Testis (tissue), 3 donors: Measurements from ENCODE around the gene KRT36. TPM values are rescaled to one million over a fixed set of nuclear protein-coding genes. Genes with fewer than 3 reads are reported as not detected.

Experiments used
- DNase-seq: peaks from one replicate; pipeline ENCODE4 v3.0.0-alpha.2; 2019
- H3K27ac ChIP-seq, 2 donors: fragments of 200-600 bp; sonication (generic); one replicate each; pipeline ENCODE4 v1.5.1; 2019
- H3K27me3 ChIP-seq: fragments of 200-600 bp; sonication (generic); one replicate; pipeline ENCODE4 v1.5.1; 2019
- H3K36me3 ChIP-seq: fragments of 200-600 bp; sonication (generic); one replicate; pipeline ENCODE4 v1.5.1; 2017; ENCODE audit warnings: low read depth; ENCODE audit errors: missing control alignments
- H3K4me1 ChIP-seq: fragments of 200-600 bp; sonication (generic); one replicate; pipeline ENCODE4 v1.5.1; 2019
- H3K4me3 ChIP-seq, 2 donors: fragments of 200-600 bp; sonication (generic); one replicate each; pipeline ENCODE4 v1.5.1; 2017 to 2019
- H3K9me3 ChIP-seq: fragments of 200-600 bp; sonication (generic); one replicate; pipeline ENCODE4 v1.5.1; 2017
- CTCF ChIP-seq, 3 experiments: fragments of 450-650 bp in 2 of 3; fragments of 200-600 bp in 1 of 3; sonication (generic) in 1 of 3; IDR thresholded peaks; one replicate each; pipeline ENCODE4 v1.5.1; 2016 to 2019; ENCODE audit warnings: antibody characterized with exemption in 3 of 3, mild to moderate bottlenecking in 2 of 3, moderate library complexity in 1 of 3
- POLR2A ChIP-seq: fragments of 450-650 bp; IDR thresholded peaks from one replicate; pipeline ENCODE4 v1.6.1; 2017; ENCODE audit warnings: antibody characterized with exemption, mild to moderate bottlenecking, moderate library complexity
- WGBS, 2 donors: methylation state at CpG; one replicate each; pipeline ENCODE4 v1.1.5; 2018; 5-methylcytosine and 5-hydroxymethylcytosine counted together
- intact Hi-C: fragments of 100-400 bp; cut with DNase I; formaldehyde crosslinking; loops from one replicate; pipeline ENCODE4 v1.15.1; 2023; ENCODE audit warnings: low total_unique reads
- polyA plus RNA-seq: library from polyadenylated mRNA; stranded (reverse); fragments of 350-450 nt; fragmentation: Illumina TruSeq; extraction: RNeasy Lipid Tissue Mini Kit (QIAGEN cat#74804); gene quantifications from one replicate; pipeline ENCODE4 v1.2.3, GENCODE V29; 2014; ENCODE audit warnings: low read depth, low replicate concordance; ENCODE audit not compliant: insufficient read depth
- total RNA-seq, 2 donors: library from RNA; depleted of rRNA; stranded (reverse); fragments of >200 nt; gene quantifications; one replicate each; pipeline ENCODE4 v1.2.3, GENCODE V29; 2016

KRT36 gene
- total and polyA plus RNA-seq, 3 donors from 2014 or later: 0.24 to 0.43 (median 0.24) TPM

DNA sequence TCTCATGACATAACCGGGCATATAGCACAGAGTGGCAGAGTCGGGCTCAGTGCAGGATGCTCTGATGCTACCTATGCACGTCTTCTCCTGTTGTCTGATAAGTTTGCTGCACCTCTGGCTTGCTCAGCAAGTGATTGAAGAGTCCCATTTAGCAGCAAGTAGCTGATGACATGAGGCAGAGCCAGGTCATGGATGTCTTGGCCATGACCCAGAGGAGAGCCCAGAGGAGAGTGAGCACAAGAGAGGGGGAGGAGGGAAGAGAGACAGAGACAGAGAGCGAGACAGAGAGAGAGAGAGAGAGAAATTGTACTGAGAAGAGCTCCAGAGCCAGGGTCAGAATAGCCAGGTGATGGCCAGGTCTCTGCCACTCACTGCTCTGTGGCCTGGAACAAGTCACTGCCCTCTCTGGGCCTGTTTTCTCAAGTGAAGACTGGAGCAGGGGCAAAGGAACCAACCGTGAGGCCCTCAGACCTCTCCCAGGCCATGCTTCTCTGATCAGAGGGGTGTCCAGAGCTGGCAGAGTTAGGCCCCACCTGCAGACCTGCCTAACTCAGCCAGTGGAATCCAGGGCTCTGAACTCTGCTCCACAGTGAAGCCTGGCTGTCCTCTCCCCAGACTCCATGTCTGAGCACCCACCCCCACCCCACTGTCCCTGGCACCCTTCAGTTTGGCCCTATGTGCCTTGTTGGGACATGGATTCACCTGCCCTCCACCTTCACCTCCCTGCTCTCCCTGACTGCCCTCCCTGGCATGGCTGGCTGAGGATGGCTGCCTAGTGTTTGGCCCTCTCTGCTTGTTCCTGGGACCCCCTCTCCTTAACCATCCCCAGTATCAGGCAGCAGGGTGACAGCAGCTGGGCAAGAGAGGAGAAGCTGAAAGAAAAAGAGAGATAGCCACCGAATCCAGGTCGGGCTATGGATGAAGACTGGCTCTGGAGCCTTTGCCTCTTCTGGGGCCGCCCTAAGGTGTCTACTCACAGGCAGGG, 4.5 kb downstream of the KRT36 start:
- intact Hi-C loops: no loop called here
- TF ChIP-seq POLR2A (no peak), CTCF (IDR thresholded peaks at IDR 0.05) (no peak)
- H3K4me1 ChIP-seq: no peaks in the 10 kb centered on the region
- H3K36me3 ChIP-seq: no peaks in the 10 kb centered on the region
- H3K27me3 ChIP-seq: no peaks in the 10 kb centered on the region
- DNase-seq: no peak
- no peak overlapping the region for H3K4me3 ChIP-seq
- 93% methylated on average over 8 of the region's 8 CpGs for WGBS, 2 donors
- H3K9me3 ChIP-seq: no peaks in the 10 kb centered on the region
- no peak overlapping the region for H3K27ac ChIP-seq

DNA sequence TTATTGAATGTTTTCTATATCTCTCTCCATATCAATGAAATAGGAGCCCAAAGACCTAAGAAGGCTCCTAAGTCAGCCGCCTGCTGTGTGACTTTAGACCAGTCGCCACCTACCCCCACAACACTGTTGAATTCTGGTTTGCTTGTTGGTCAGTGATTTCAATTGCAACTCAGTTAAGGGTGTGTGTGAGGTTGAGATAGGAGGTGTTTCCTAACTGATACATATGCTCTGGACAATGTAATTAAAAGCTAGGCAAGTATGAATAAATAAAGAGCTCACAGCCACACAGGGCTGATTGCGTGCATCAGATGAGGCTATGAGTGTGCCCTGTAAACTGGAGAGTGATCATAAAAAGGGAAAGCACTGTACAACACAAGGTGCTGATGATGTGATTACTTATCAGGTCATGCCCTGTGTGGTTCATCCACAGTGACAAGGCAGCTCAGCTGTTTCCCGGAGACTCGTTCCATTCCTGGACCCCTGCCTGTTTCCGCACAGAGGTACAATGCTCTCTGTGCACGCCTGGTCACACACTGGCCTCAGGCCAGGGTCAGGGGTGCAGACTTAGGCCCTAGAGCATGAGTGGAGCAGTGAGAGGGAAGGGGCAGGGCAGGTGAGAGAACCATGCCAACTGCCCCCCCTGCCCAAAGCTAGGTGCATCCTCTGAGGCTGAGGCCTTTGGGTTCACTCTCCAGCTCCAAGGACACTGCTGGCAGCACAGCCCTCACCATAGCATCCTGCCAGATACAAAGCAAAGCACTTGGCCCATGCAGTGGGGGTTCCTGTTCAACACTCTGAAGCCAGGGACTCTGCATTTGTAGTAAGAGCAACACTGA, 5.5 kb downstream of the KRT36 start:
- WGBS, 2 donors: 76 to 88% methylated on average over 7 of the region's 7 CpGs
- intact Hi-C loops: no loop called here
- Histone ChIP-seq H3K36me3 (no peaks in the 10 kb centered on the region), H3K9me3 (no peaks in the 10 kb centered on the region), H3K27ac (no peak overlapping the region), H3K4me1 (no peaks in the 10 kb centered on the region), H3K27me3 (no peaks in the 10 kb centered on the region), H3K4me3 (no peak overlapping the region)
- TF ChIP-seq POLR2A: no peak
- TF ChIP-seq CTCF (IDR thresholded peaks at IDR 0.05): no peak
- DNase-seq: no peak

- no peaks in the 10 kb centered on the region for H3K36me3 ChIP-seq
- DNase-seq: no peak
- no peak for TF ChIP-seq POLR2A
- TF ChIP-seq CTCF (IDR thresholded peaks at IDR 0.05): no peak
- H3K27ac ChIP-seq: no peak overlapping the region
- no peaks in the 10 kb centered on the region for H3K4me1 ChIP-seq
- no peaks in the 10 kb centered on the region for H3K27me3 ChIP-seq
- H3K4me3 ChIP-seq: no peak overlapping the region
- no peaks in the 10 kb centered on the region for H3K9me3 ChIP-seq
- 66 to 72% methylated on average over 9 of the region's 9 CpGs for WGBS, 2 donors
- intact Hi-C loops: no loop called here
Observed at GRCh38 chr17:41483531-41483930, 6.2 kb downstream of the KRT36 start.

GRCh38 chr17:41481036-41481435, 8.7 kb downstream of the KRT36 start, which contains the start of gene KRT35:
KRT35 (minus strand) TSS chr17:41481151; CDS start chr17:41481097, 54 bp downstream.
- intact Hi-C loops: no loop called here
- Histone ChIP-seq H3K4me3 (no peak within 1 kb of the TSS), H3K36me3 (no peaks in the 10 kb centered on the region), H3K4me1 (no peaks in the 10 kb centered on the region), H3K27me3 (no peaks in the 10 kb centered on the region), H3K9me3 (no peaks in the 10 kb centered on the region), H3K27ac (no peak within 1 kb of the TSS)
- TF ChIP-seq POLR2A (no peak), CTCF (IDR thresholded peaks at IDR 0.05) (no peak)
- 82 to 91% methylated on average over 2 of the region's 2 CpGs for WGBS, 2 donors
- DNase-seq: no peak
